Measurements from ENCODE around the gene LASP1NB.

Gene LASP1NB

GRCh38 chr17:38897671-38898290 is 27.6 kb upstream of the LASP1NB start:
- H3K27ac ChIP-seq (ENCODE audit: low read length), result no peak overlapping the region
- H3K4me3 ChIP-seq (ENCODE audit: low read length), result no peak overlapping the region
- H3F3A ChIP-seq (ENCODE audit: insufficient read depth, low read length, poor library complexity, severe bottlenecking), result no peaks in the 10 kb centered on the region
- H3K79me2 ChIP-seq (replicated peaks; ENCODE audit: insufficient read depth, low read length), result no peaks in the 10 kb centered on the region
- H3K27me3 ChIP-seq (ENCODE audit: insufficient read depth, low read depth, low read length), result no peaks in the 10 kb centered on the region
- peaks cover 3% of the 10 kb centered on the region for H3K36me3 ChIP-seq (ENCODE audit: insufficient read depth, low read length)
- TF ChIP-seq POLR2AphosphoS5 (IDR thresholded peaks at IDR 0.05) (no peak), SMC3 (conservative IDR thresholded peaks at IDR 0.05; ENCODE audit: poor library complexity) (no peak), CTCF (IDR thresholded peaks at IDR 0.05; ENCODE audit: poor library complexity, severe bottlenecking) (no peak), MXI1 (conservative IDR thresholded peaks at IDR 0.05; ENCODE audit: poor library complexity, severe bottlenecking) (no peak), EZH2 (IDR thresholded peaks at IDR 0.05; ENCODE audit: borderline replicate concordance, insufficient read depth, low read length, poor library complexity, severe bottlenecking) (no peak), EP300 (conservative IDR thresholded peaks at IDR 0.05; ENCODE audit: poor library complexity, severe bottlenecking) (no peak), RAD21 (conservative IDR thresholded peaks at IDR 0.05) (no peak), TAF1 (IDR thresholded peaks at IDR 0.05; ENCODE audit: low read depth) (no peak), REST (IDR thresholded peaks at IDR 0.05; ENCODE audit: borderline replicate concordance) (no peak)
- H3K4me2 ChIP-seq (ENCODE audit: low read length), result no peak overlapping the region
- H3K9ac ChIP-seq (ENCODE audit: low read length), result no peak overlapping the region
- no peak overlapping the region for H2AFZ ChIP-seq (ENCODE audit: low read depth, low read length)
- H4K20me1 ChIP-seq (ENCODE audit: insufficient read depth), result no peaks in the 10 kb centered on the region
- no peaks in the 10 kb centered on the region for H3K9me3 ChIP-seq (ENCODE audit: low read length)
- no peaks in the 10 kb centered on the region for H3K9me2 ChIP-seq (ENCODE audit: insufficient read depth, low read length)

GRCh38 chr17:38898291-38898679 is 27.1 kb upstream of the LASP1NB start:
- TF ChIP-seq EZH2 (IDR thresholded peaks at IDR 0.05; ENCODE audit: borderline replicate concordance, insufficient read depth, low read length, poor library complexity, severe bottlenecking), result no peak
- Histone ChIP-seq H3K36me3 (ENCODE audit: insufficient read depth, low read length) (peaks cover 3% of the 10 kb centered on the region), H3K27ac (ENCODE audit: low read length) (no peak overlapping the region)

More at GRCh38 chr17:38898291-38898679, 27.1 kb upstream of the LASP1NB start:
- Histone ChIP-seq H4K20me1 (ENCODE audit: insufficient read depth) (no peaks in the 10 kb centered on the region), H3F3A (ENCODE audit: insufficient read depth, low read length, poor library complexity, severe bottlenecking) (no peaks in the 10 kb centered on the region), H3K9me3 (ENCODE audit: low read length) (no peaks in the 10 kb centered on the region), H3K9me2 (ENCODE audit: insufficient read depth, low read length) (no peaks in the 10 kb centered on the region), H3K27me3 (ENCODE audit: insufficient read depth, low read depth, low read length) (no peaks in the 10 kb centered on the region), H3K9ac (ENCODE audit: low read length) (no peak overlapping the region), H3K79me2 (replicated peaks; ENCODE audit: insufficient read depth, low read length) (no peaks in the 10 kb centered on the region), H2AFZ (ENCODE audit: low read depth, low read length) (no peak overlapping the region), H3K4me2 (ENCODE audit: low read length) (no peak overlapping the region), H3K4me3 (ENCODE audit: low read length) (no peak overlapping the region)

Measured in neural cell (in vitro differentiated cells).